ENCODE results near the gene MTFP1. TPM values are rescaled to one million over a fixed set of nuclear protein-coding genes. Genes with fewer than 3 reads are reported as not detected.
A peak's percentile ranks its signal among the peaks of the same experiment; 100 is the strongest.

The MTFP1 gene
- total and polyA plus RNA-seq, 12 donors, result 10.4 to 36.3 (median 14.5) TPM

DNA sequence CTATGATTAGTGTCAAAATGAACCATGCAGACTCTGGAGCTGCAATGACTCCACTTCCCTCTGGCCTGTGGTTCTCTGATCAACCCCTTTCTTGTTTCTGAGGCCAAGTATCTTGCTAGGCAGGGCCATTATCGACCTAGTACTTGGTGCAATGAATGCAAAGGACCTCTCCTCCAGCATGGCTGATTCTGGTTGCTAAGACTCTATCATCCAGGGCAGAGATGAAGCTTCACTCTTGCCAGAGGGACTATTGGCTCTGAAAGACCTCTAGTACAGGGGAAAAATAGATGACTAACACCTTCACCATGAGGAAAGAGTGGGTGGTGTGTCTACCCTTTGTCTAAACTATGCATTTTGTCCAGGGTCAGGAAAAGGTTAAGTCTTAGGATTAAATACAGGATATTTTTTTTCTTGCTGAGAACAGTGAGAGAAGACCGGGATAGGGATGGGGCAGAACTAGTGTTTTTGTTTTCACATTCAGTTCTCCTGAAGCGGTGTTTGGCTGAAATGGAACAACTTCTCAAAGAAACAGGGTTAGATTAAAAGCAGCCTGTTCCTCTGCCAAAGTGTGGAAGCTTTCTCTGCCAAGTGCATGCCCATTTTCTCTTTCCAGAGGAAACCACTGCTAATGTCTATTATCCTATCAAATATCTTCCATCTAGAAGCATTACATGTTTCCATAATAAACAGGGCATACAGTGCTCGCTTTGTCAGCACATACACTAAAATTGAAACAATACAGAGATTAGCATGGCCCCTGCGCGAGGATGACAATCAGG lies 5.0 kb upstream of the MTFP1 start:
- no peak for DNase-seq
- Histone ChIP-seq H3K4me1 (replicated peaks in 1 of 2) (peaks cover 19 to 31% of the 10 kb centered on the region in 2 donors), H3K4me3 (no peak overlapping the region), H3K27ac (no peak overlapping the region), H3K36me3 (replicated peaks in 1 of 2) (peaks cover 0 to 42% of the 10 kb centered on the region in 2 donors), H3K9me3 (replicated peaks in 1 of 3) (no peaks in the 10 kb centered on the region), H3K27me3 (no peaks in the 10 kb centered on the region)
- WGBS, 4 donors, result 82 to 88% (median 85%) methylated on average over 6 of the region's 6 CpGs
- TF ChIP-seq POLR2A (IDR thresholded peaks at IDR 0.05), result no peak
- TF ChIP-seq, protein P1, sequence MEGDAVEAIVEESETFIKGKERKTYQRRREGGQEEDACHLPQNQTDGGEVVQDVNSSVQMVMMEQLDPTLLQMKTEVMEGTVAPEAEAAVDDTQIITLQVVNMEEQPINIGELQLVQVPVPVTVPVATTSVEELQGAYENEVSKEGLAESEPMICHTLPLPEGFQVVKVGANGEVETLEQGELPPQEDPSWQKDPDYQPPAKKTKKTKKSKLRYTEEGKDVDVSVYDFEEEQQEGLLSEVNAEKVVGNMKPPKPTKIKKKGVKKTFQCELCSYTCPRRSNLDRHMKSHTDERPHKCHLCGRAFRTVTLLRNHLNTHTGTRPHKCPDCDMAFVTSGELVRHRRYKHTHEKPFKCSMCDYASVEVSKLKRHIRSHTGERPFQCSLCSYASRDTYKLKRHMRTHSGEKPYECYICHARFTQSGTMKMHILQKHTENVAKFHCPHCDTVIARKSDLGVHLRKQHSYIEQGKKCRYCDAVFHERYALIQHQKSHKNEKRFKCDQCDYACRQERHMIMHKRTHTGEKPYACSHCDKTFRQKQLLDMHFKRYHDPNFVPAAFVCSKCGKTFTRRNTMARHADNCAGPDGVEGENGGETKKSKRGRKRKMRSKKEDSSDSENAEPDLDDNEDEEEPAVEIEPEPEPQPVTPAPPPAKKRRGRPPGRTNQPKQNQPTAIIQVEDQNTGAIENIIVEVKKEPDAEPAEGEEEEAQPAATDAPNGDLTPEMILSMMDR (IDR thresholded peaks at IDR 0.05), result no peak
- intact Hi-C loops (cut with DNase I), result no loop called here

DNA sequence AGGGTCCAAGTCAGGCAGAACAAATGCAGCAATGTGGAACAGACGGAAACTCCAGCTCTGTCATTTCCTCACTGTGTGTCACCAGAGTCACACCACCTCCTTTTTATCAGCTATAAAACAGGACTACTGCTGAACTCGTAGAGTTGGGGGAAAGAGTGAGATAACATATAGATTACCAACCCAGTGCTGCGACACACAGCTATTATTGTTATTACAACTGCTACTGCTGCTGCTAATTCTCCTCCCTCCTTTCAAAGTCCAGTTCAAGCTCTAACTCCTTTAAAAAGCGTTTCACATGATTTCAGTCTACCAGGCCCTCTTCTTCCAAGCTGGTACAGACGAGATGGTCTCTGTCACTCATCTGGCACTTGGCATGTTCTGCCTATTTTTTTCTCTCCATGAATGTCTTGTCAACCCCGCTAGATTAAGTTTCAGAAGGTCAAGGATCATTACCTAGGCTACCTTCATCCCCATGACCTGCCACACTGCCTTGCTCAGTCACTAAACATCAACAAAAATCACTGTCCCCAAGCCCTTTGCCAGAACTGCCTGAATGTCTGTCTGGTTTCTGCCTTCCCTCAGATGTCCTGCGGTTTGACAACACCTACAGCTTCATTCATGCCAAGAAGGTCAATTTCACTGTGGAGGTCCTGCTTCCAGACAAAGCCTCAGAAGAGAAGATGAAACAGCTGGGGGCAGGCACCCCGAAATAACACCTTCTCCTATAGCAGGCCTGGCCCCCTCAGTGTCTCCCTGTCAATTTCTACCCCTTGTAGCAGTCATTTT lies 3.7 kb upstream of the MTFP1 start:
- Histone ChIP-seq H3K4me1 (replicated peaks in 1 of 2) (peaks cover 19 to 41% of the 10 kb centered on the region in 2 donors), H3K36me3 (replicated peaks in 1 of 2) (peaks cover 0 to 29% of the 10 kb centered on the region in 2 donors), H3K4me3 (no peak overlapping the region), H3K27me3 (no peaks in the 10 kb centered on the region), H3K9me3 (replicated peaks in 1 of 3) (no peaks in the 10 kb centered on the region), H3K27ac (peak overlapping the region; percentile 18 to 99 (median 96))
- WGBS, 4 donors, result 79 to 80% (median 79%) methylated on average over 8 of the region's 8 CpGs
- TF ChIP-seq, protein P1 (IDR thresholded peaks at IDR 0.05), result no peak
- TF ChIP-seq POLR2A (IDR thresholded peaks at IDR 0.05), result no peak
- intact Hi-C loops (cut with DNase I), result no loop called here
- DNase-seq, result no peak

DNA sequence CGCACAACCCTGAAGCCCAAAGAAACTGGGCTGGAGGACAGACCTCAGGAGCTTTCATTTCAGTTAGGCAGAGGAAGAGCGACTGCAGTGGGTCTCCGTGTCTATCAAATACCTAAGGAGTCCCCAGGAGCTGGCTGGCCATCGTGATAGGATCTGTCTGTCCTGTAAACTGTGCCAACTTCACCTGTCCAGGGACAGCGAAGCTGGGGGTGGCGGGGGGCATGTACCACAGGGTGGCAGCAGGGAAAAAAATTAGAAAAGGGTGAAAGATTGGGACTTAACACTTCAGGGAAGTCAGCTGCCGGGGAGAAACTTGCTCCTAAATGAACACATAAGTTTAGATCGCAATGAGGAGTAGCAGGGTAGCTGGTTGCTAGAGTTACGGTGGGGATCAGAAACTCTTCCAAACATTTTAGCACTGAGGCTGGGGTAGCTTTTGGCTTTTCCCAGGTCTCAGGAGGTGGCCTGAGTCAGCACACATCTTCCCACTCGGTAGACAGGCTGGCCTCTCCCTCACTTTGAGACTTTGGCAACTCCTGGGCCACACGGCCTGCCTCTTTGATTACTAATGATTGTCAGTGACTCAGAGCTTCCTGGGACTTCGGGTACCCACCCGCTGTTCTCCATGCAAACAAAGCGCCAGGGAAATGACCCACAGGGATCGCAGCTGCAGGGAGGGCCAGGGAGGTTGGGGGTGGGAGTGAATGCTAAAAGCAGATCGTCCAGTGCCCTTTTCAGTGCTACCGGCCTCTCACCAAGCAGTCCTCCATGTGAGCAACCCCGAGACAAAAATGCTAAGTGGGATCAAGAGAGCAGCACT lies 2.9 kb upstream of the MTFP1 start:
- peak overlapping the region; percentile 85 to 99 (median 96) for H3K27ac ChIP-seq
- H3K27me3 ChIP-seq, result no peaks in the 10 kb centered on the region
- peak; percentile 75 to 92 (median 89) for DNase-seq
- H3K4me3 ChIP-seq, result peak overlapping the region in 3 of 4 donors; percentile 16 to 89 (median 62)
- WGBS, 4 donors, result 32 to 38% (median 34%) methylated on average over 17 to 18 of the region's 18 CpGs
- peaks cover 0 to 22% of the 10 kb centered on the region in 2 donors for H3K36me3 ChIP-seq (replicated peaks in 1 of 2)
- no peaks in the 10 kb centered on the region for H3K9me3 ChIP-seq (replicated peaks in 1 of 3)
- intact Hi-C loops (cut with DNase I), result no loop called here
- peaks cover 19 to 41% of the 10 kb centered on the region in 2 donors for H3K4me1 ChIP-seq (replicated peaks in 1 of 2)
- TF ChIP-seq POLR2A (IDR thresholded peaks at IDR 0.05), result peak in 1 of 2 donors; percentile 78
- TF ChIP-seq, protein P1 (IDR thresholded peaks at IDR 0.05), result no peak

All from adrenal gland (tissue), 12 donors.